RWPE2 (cell line): ENCODE results near the gene MYL2.
"Not testable (repeated sequence)": the region's sequence is repeated elsewhere in the genome, so short reads cannot be mapped to it uniquely, and the experiment has no call there.

Experiments used
- ATAC-seq: fragments of 200-7000 bp; cut with Tn5 transposase; 3 replicates; pipeline ENCODE4 v1.9.1; 2021; ENCODE audit warnings: low read depth
- DNase-seq: peaks from one replicate; pipeline ENCODE4 v3.0.0-alpha.2; 2020; ENCODE audit warnings: low spot score
- H3K27ac ChIP-seq: fragments of 450-650 bp; 2 replicates; pipeline ENCODE4 v1.5.1; 2017; ENCODE audit warnings: mild to moderate bottlenecking; ENCODE audit not compliant: poor library complexity, severe bottlenecking
- H3K27me3 ChIP-seq: fragments of 250-450 bp; sonication (Bioruptor Pico); 2 replicates; pipeline ENCODE4 v1.5.1; 2021; ENCODE audit warnings: mild to moderate bottlenecking, moderate library complexity; ENCODE audit not compliant: insufficient read depth, poor library complexity, severe bottlenecking
- H3K36me3 ChIP-seq: fragments of 250-450 bp; sonication (Bioruptor Pico); 2 replicates; pipeline ENCODE4 v1.5.1; 2020; ENCODE audit warnings: low read depth, mild to moderate bottlenecking, moderate library complexity
- H3K4me1 ChIP-seq: fragments of 250-450 bp; sonication (Bioruptor Pico); 2 replicates; pipeline ENCODE4 v1.5.1; 2021; ENCODE audit warnings: mild to moderate bottlenecking, moderate library complexity; ENCODE audit not compliant: insufficient read depth, poor library complexity, severe bottlenecking
- H3K4me3 ChIP-seq: fragments of 250-450 bp; sonication (Bioruptor Pico); 2 replicates; pipeline ENCODE4 v1.5.1; 2021; ENCODE audit warnings: mild to moderate bottlenecking, moderate library complexity; ENCODE audit not compliant: severe bottlenecking
- H3K9me3 ChIP-seq: fragments of 250-450 bp; sonication (Bioruptor Pico); 2 replicates; pipeline ENCODE4 v1.5.1; 2021; ENCODE audit warnings: mild to moderate bottlenecking, moderate library complexity; ENCODE audit not compliant: severe bottlenecking
- TF ChIP-seq, protein P1 (sequence below): fragments of 450-650 bp; IDR thresholded peaks from one replicate; pipeline ENCODE4 v1.5.1; 2017; ENCODE audit warnings: mild to moderate bottlenecking, moderate library complexity; ENCODE audit not compliant: poor library complexity, severe bottlenecking

MYL2 gene

DNA sequence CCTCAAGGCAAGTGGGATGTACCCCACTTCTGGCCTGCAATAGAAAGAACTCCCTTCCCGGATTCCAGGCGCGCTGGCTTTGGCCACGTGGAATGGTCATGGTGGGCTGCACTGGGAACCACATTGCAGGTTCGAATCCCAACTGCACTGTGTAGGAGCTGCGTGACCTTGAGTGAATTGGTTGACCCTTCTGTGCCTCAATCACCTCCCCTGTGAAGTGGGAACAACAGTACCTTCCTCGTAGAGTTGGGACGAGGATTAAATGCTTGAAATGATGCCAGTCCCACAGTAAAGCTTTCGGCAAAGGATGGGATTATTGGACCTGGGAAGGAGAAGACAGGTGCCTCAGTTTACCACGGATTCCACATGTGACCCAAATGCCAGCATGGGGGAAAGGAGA lies 36.8 kb upstream of the MYL2 start:
- H3K4me1 ChIP-seq, result no peaks in the 10 kb centered on the region
- H3K27ac ChIP-seq, result no peak overlapping the region
- no peaks in the 10 kb centered on the region for H3K27me3 ChIP-seq
- no peak overlapping the region for H3K4me3 ChIP-seq
- H3K36me3 ChIP-seq, result no peaks in the 10 kb centered on the region
- H3K9me3 ChIP-seq, result peaks cover under 1% of the 10 kb centered on the region
- ATAC-seq (no peak), DNase-seq (no peak)
- TF ChIP-seq, protein P1, sequence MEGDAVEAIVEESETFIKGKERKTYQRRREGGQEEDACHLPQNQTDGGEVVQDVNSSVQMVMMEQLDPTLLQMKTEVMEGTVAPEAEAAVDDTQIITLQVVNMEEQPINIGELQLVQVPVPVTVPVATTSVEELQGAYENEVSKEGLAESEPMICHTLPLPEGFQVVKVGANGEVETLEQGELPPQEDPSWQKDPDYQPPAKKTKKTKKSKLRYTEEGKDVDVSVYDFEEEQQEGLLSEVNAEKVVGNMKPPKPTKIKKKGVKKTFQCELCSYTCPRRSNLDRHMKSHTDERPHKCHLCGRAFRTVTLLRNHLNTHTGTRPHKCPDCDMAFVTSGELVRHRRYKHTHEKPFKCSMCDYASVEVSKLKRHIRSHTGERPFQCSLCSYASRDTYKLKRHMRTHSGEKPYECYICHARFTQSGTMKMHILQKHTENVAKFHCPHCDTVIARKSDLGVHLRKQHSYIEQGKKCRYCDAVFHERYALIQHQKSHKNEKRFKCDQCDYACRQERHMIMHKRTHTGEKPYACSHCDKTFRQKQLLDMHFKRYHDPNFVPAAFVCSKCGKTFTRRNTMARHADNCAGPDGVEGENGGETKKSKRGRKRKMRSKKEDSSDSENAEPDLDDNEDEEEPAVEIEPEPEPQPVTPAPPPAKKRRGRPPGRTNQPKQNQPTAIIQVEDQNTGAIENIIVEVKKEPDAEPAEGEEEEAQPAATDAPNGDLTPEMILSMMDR, result no peak

DNA sequence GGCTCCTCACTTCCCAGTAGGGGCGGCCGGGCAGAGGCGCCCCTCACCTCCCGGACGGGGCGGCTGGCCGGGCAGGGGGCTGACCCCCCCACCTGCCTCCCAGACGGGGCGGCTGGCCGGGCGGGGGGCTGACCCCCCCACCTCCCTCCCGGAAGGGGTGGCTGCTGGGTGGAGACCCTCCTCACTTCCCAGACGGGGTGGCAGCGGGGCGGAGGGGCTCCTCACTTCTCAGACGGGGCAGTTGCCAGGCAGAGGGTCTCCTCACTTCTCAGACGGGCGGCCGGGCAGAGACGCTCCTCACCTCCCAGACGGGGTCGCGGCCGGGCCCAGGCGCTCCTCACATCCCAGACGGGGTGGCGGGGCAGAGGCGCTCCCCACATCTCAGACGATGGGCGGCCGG lies 30.5 kb upstream of the MYL2 start:
- not testable (repeated sequence) for H3K4me3 ChIP-seq, H3K27me3 ChIP-seq, H3K27ac ChIP-seq, H3K36me3 ChIP-seq, DNase-seq, H3K4me1 ChIP-seq, H3K9me3 ChIP-seq, ATAC-seq

DNA sequence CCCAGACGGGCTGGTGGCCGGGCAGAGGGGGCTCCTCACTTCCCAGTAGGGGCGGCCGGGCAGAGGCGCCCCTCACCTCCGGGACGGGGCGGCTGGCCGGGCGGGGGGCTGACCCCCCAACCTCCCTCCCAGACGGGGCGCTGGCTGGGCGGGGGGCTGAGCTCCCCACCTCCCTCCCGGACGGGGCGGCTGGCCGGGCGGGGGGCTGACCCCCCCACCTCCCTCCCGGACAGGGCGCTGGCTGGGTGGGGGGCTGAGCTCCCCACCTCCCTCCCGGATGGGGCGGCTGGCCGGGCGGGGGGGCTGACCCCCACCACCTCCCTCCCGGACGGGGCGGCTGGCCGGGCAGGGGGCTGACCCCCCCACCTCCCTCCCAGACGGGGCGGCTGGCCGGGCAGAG lies 30.1 kb upstream of the MYL2 start:
- not testable (repeated sequence) for H3K4me1 ChIP-seq, H3K27me3 ChIP-seq, H3K4me3 ChIP-seq, DNase-seq, ATAC-seq, H3K27ac ChIP-seq, H3K9me3 ChIP-seq, H3K36me3 ChIP-seq

DNA sequence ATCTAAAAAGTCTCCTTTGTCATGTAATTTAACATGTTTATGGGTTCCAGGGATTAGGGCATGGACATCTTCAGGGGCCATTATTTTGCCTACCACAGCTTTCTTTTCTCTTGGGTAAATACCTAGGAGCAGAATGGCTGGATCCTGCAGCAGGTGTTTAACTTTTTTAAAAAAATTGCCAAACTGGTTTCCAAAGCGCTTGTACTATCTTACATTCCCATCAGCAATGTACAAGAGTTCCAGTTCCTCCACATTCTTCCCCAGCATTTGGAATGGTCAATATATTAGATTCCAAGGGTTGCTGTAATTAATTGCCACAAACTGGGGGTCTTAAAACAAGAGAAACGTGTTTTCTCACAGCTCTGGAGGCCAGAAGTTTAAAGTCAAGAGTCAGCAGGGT lies 27.7 kb upstream of the MYL2 start:
- Histone ChIP-seq H3K4me3 (no peak overlapping the region), H3K27ac (no peak overlapping the region), H3K27me3 (no peaks in the 10 kb centered on the region), H3K4me1 (no peaks in the 10 kb centered on the region), H3K36me3 (no peaks in the 10 kb centered on the region), H3K9me3 (peaks cover 1% of the 10 kb centered on the region)
- DNase-seq, result no peak
- TF ChIP-seq, protein P1, result no peak
- no peak for ATAC-seq

DNA sequence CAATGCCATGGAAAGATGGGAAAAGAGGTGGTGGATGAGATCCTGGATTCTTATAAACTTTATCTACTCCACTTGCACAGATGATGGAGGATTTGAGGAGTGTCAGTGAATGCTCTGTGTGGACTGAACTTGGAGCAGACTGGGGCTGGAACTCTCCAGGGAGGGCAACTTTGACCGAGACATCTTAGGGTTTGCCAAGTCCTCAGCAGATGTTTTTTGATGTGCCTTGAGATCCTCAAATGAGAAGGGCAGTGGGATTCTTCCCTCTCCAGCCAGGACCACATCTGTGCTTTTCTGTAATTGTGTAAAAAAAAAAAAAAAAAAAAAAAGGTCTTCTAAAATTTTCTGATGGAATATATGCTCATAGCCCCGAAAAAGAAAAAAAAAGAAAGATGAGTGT lies 23.0 kb upstream of the MYL2 start:
- no peak for DNase-seq
- Histone ChIP-seq H3K4me3 (no peak overlapping the region), H3K27ac (no peak overlapping the region), H3K4me1 (no peaks in the 10 kb centered on the region), H3K9me3 (no peaks in the 10 kb centered on the region), H3K36me3 (no peaks in the 10 kb centered on the region), H3K27me3 (no peaks in the 10 kb centered on the region)
- no peak for ATAC-seq
- TF ChIP-seq, protein P1, result no peak

DNA sequence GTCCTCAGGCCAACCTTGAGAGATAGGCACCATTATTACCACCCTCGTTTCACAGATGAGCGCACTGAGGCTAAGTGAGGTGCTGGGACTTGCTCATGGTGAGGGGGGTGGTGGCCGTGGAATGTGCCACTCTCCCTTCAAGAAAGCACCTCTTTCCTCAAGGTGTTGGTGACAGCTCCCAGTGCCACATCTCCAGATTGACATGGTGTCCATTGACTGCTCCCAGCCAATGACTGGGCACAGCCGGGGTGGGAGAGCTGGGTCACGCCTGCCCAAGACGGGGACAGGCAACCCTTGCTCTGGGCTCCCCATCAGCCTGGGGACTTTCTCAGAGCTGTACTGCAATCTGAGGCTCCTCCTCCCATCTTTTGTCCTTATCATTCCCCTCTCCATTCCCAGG lies 21.0 kb upstream of the MYL2 start:
- no peaks in the 10 kb centered on the region for H3K27me3 ChIP-seq
- no peaks in the 10 kb centered on the region for H3K9me3 ChIP-seq
- DNase-seq (no peak), ATAC-seq (no peak)
- TF ChIP-seq, protein P1, result no peak
- no peak overlapping the region for H3K4me3 ChIP-seq
- H3K27ac ChIP-seq, result no peak overlapping the region
- no peaks in the 10 kb centered on the region for H3K36me3 ChIP-seq
- peaks cover 9% of the 10 kb centered on the region for H3K4me1 ChIP-seq
